VCaP (cell line): Measurements from ENCODE around the gene PIGV.

ENCODE experiments used
- H3K27ac ChIP-seq: fragments of 450-650 bp; 2 replicates; pipeline ENCODE4 v1.5.1; 2017
- CTCF ChIP-seq: fragments of 450-650 bp; conservative IDR thresholded peaks from 2 replicates; pipeline ENCODE4 v1.5.1; 2017; ENCODE audit warnings: mild to moderate bottlenecking, moderate library complexity

PIGV gene

DNA sequence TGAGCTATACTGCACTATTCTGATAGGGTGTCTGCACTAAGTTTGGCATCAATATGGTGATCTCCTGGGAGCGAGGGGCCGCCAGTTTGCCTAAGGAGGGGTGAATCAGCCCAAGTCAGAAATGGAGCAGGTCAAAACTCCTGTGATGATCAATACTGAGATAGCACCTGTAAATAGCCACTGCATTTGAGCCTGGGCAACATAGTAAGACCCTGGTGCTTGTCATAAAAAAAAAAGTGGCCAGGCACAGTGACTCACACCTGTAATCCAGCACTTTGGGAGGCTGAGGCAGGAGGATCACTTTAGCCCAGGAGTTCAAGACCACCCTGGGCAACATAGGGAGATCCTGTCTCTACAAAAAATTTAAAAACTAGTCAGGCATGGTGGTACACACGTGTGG is 27.1 kb downstream of the PIGV start:
- H3K27ac ChIP-seq = no peak overlapping the region
- no peak for TF ChIP-seq CTCF

DNA sequence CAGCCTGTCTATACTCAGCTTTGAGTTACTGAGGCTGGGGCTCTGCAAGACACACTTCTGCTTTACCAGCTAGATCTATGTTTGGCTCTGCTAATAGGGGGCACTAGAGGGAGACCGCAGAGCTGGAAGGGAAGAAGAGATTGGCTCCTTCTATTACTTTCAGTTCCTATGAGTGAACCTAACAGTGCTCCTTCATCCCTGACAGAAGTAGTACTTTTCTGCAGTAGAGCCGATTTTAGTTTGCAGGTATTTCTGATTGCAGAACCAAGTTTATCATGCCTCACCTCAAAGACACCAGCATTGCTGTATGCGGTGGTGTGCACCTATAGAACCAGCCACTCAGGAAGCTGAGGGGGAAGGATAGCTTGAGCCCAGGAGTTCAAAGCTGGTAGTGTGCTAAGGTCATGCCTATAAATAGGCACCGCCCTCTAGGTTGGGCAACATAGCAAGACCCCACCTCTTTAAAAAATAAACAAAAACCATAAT is 33.1 kb downstream of the PIGV start:
- H3K27ac ChIP-seq = no peak overlapping the region
- no peak for TF ChIP-seq CTCF

DNA sequence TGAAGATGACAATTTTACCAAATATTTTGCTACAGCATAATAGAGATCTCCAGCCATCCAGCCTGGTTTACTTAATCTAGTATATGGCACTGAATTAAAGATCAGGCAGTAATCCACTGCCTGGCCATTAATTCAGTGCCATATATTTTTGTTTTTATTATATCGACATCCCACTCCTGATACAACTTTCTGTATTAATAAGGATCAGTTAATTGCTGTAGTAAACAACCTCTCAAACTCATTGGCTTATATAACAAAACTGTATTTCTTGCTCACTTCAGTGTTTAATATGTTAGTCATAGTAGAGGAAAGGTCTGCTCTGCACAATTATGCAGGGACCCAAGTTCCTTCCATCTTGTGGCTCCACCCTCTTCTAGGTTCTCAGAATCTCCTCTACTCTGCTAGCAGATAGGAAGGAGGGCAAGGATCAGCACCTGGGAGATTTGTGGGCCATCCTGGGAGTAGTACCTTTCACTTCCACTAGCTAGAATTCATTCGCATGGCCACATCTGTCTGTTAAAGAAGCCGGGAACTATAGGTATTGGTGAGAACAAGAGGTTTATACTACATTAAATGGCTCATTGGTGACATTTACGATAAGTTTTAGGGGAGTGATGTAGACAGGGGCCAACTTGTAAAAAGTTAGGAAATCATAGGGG is 35.1 kb downstream of the PIGV start:
- no peak overlapping the region; the same call in 1 of the 2 replicates for H3K27ac ChIP-seq
- TF ChIP-seq CTCF = no peak

DNA sequence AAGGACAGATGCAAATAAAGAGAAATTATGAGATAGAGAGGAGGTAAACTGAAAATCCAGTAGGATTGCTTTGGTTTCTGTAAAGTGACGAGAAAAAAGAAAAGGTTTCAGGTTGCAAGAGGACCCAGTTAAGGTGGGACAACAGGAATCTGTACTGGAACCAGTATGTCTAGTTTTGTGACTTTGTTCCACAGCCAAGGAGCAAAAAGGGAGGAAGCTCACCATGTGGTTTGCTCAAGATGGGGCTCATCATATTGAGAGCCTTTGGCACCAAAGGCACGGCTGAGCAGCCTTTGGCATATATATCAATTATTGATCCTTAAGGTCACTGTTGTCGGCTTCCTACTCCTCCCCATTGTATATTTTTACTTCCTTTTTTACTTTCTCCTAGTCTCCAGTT is 37.0 kb downstream of the PIGV start:
- peak overlapping the region; percentile 85 for H3K27ac ChIP-seq
- no peak for TF ChIP-seq CTCF

DNA sequence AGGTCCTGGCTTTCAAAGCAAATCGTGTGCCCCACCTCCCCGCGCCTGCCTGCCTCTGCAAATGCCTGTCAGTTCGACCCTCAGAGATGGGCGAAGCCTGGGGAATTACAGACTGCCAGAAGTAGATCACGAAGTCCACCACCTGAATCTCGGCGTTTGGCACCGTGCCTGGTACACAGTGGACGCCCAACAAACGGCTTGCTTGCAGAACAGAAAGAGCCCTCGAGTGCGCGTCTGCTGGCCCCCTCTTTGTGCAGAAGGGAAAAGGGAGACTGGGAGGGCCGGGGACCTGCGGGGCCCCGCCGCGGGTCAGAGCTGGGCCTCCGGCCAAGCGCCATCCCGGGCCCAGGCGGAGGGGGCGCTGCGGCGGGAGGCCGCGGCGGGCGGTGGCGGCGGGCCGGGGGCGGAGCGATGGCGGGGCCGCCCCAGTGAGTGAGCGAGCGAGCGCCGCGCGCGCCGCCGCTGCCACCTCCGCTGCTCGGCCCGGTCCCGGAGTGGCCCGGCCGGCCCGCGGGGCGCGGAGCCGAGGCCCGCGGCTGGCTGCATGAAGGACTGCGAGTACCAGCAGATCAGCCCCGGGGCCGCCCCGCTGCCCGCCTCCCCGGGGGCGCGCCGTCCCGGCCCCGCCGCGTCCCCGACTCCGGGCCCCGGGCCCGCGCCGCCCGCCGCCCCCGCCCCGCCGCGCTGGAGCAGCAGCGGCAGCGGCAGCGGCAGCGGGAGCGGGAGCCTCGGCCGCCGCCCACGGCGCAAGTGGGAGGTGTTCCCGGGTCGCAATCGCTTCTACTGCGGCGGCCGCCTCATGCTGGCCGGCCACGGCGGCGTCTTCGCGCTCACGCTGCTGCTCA is 38.7 kb downstream of the PIGV start, which contains the start of gene ZDHHC18:
TSS of gene ZDHHC18 (plus strand) at position 428 of the 845 bp plus-strand sequence. CDS start at position 545, 117 bp downstream.
- H3K27ac ChIP-seq = peak within 1 kb of the TSS; percentile 85
- TF ChIP-seq CTCF = peak; percentile 86

- TF ChIP-seq CTCF = no peak
- H3K27ac ChIP-seq = peak overlapping the region; percentile 85
These were observed 39.4 kb downstream of the PIGV start for GRCh38 chr1:26827106-26827604.

DNA sequence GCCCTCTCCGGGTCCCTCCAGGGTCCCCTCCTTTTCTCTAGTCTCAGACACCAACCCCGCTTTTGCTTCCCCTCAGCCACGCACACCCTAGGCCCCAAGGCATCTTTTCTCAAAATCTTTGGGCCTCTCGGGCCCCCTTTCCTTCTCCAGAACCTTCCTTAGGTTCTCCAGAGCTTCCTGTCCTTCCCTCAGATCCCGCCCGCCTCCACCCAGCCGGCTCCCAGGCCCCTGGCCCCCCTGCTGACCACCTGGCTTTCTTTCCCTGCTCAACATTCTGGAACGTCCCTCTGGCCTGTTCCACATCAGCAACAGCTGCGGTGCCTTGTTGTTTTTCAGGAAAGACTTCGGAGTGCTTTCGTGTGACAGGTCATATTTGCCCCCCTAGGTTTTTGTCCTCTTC is 39.9 kb downstream of the PIGV start:
- no peak for TF ChIP-seq CTCF
- H3K27ac ChIP-seq = peak overlapping the region; percentile 85; the same call in 1 of the 2 replicates
